HG02973 (cell line): ENCODE measurements around the gene VWA7.
A peak's percentile ranks its signal among the peaks of the same experiment; 100 is the strongest.

Source experiments
- ATAC-seq: cut with Tn5 transposase; IDR thresholded peaks from one replicate; pipeline ENCODE4 v1.9.1; 2021; ENCODE audit warnings: moderate library complexity; ENCODE audit not compliant: unreplicated experiment

The VWA7 gene

GRCh38 chr6:31730631-31731086 is 46.5 kb downstream of the VWA7 start:
- no peak for ATAC-seq

- ATAC-seq: no peak
Measured at GRCh38 chr6:31729979-31730630, 47.0 kb downstream of the VWA7 start.

GRCh38 chr6:31729515-31729978 is 47.6 kb downstream of the VWA7 start:
- ATAC-seq: peak; percentile 43

- no peak for ATAC-seq
Measured at GRCh38 chr6:31728767-31729514, 48.2 kb downstream of the VWA7 start, which contains the start of gene DDAH2. Gene DDAH2 (minus strand): TSS chr6:31729299. CDS start chr6:31729161, 138 bp downstream.

GRCh38 chr6:31727717-31728671 is 49.1 kb downstream of the VWA7 start:
- no peak for ATAC-seq

- peak; percentile 54 for ATAC-seq
Measured at GRCh38 chr6:31727034-31727716, 50.0 kb downstream of the VWA7 start.

- ATAC-seq: no peak
Measured at GRCh38 chr6:31725502-31726350, 51.4 kb downstream of the VWA7 start.

- no peak for ATAC-seq
Measured at GRCh38 chr6:31723980-31724691, 53.0 kb downstream of the VWA7 start.

GRCh38 chr6:31723245-31723979 is 53.7 kb downstream of the VWA7 start, which contains the start of gene MPIG6B:
Gene MPIG6B (plus strand): TSS chr6:31723373. CDS start chr6:31723384, 11 bp downstream.
- ATAC-seq: no peak

- no peak for ATAC-seq
Measured at GRCh38 chr6:31722173-31722572, 55.0 kb downstream of the VWA7 start.

- ATAC-seq: no peak
Measured at GRCh38 chr6:31721351-31722020, 55.6 kb downstream of the VWA7 start, which contains the start of gene LY6G6C. Gene LY6G6C (minus strand): TSS chr6:31721746. CDS start chr6:31721679, 67 bp downstream.

- ATAC-seq: no peak
Measured at GRCh38 chr6:31720196-31720770, 56.8 kb downstream of the VWA7 start.

GRCh38 chr6:31719001-31719400 is 58.1 kb downstream of the VWA7 start:
- no peak for ATAC-seq

- ATAC-seq: no peak
Measured at GRCh38 chr6:31718265-31718664, 58.9 kb downstream of the VWA7 start.

GRCh38 chr6:31717499-31718222 is 59.5 kb downstream of the VWA7 start:
- ATAC-seq: no peak
